Esophagus (tissue), 2 donors: ENCODE results near the gene LPCAT1. TPM values are rescaled to one million over a fixed set of nuclear protein-coding genes. Genes with fewer than 3 reads are reported as not detected.
"Not testable (repeated sequence)": the region's sequence is repeated elsewhere in the genome, so short reads cannot be mapped to it uniquely, and the experiment has no call there.

Experiments used
- H3K27ac ChIP-seq, 2 donors: one replicate each; pipeline ENCODE4 v1.5.1; 2013; ENCODE audit warnings: low read depth in 2 of 2, mild to moderate bottlenecking in 2 of 2, inconsistent platforms in 1 of 2, low read length in 1 of 2, moderate library complexity in 1 of 2
- H3K27me3 ChIP-seq, 2 donors: one replicate each; pipeline ENCODE4 v1.6.1; 2013; ENCODE audit warnings: low read length in 2 of 2, control low read depth in 1 of 2, mild to moderate bottlenecking in 1 of 2; ENCODE audit not compliant: insufficient read depth in 2 of 2, control insufficient read depth in 1 of 2
- H3K36me3 ChIP-seq, 2 donors: one replicate each; pipeline ENCODE4 v1.6.1; 2013; ENCODE audit warnings: low read length in 1 of 2; ENCODE audit not compliant: control insufficient read depth in 2 of 2, insufficient read depth in 2 of 2
- H3K4me1 ChIP-seq, 2 donors: one replicate each; pipeline ENCODE4 v1.6.1; 2013; ENCODE audit warnings: low read length in 1 of 2; ENCODE audit not compliant: control insufficient read depth in 2 of 2, insufficient read depth in 2 of 2
- H3K4me3 ChIP-seq, 2 donors: one replicate each; pipeline ENCODE4 v1.5.1; 2013; ENCODE audit warnings: low read length in 2 of 2, mild to moderate bottlenecking in 2 of 2, low read depth in 1 of 2, moderate library complexity in 1 of 2
- H3K9me3 ChIP-seq, 2 donors: one replicate each; pipeline ENCODE4 v1.6.1; 2013; ENCODE audit warnings: mild to moderate bottlenecking in 2 of 2, low read depth in 1 of 2, low read length in 1 of 2, moderate library complexity in 1 of 2; ENCODE audit not compliant: control insufficient read depth in 2 of 2, insufficient read depth in 1 of 2
- WGBS, 2 donors: extraction: QIAGEN DNeasy Blood & Tissue Kit; methylation state at CpG; one replicate each; pipeline ENCODE4 v1.1.7; 2013; 5-methylcytosine and 5-hydroxymethylcytosine counted together
- polyA plus RNA-seq, 2 donors: library from polyadenylated mRNA; stranded (reverse); fragments of 200-250 nt; gene quantifications; one replicate each; pipeline ENCODE4 v1.2.3, GENCODE V29; 2013
- donor health status: healthy with polysubstance abuse.
- donor health status: Bipolar disorder and iron deficiency.

LPCAT1 gene
- polyA plus RNA-seq, 2 donors = 5.0 to 6.3 TPM

DNA sequence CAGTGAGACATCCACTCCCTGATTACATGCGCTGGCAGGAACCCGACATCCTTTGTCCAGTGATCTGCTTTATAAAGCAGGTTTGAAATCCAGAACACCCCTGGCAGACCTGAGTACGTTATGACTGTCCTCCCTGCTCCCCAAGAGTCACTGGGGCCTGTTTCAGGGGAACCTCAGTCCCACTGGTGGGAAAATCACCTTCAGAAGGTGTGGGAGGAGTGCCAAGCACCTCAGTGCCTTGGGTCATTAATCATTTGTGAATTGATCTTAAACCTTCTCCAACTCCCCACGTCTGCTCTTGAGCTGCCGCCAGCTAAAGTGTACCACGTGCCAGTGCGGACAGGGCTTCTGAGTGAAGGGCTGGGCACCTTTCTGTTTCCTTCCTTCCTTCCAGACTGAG is 94.7 kb downstream of the LPCAT1 start:
- peaks cover 0 to 2% of the 10 kb centered on the region in 2 donors for H3K27me3 ChIP-seq
- H3K4me1 ChIP-seq = no peaks in the 10 kb centered on the region
- no peak overlapping the region for H3K4me3 ChIP-seq
- WGBS, 2 donors = 78 to 81% methylated on average over 7 of the region's 7 CpGs
- H3K9me3 ChIP-seq = peaks cover 12 to 28% of the 10 kb centered on the region in 2 donors
- no peaks in the 10 kb centered on the region for H3K36me3 ChIP-seq
- H3K27ac ChIP-seq = no peak overlapping the region

DNA sequence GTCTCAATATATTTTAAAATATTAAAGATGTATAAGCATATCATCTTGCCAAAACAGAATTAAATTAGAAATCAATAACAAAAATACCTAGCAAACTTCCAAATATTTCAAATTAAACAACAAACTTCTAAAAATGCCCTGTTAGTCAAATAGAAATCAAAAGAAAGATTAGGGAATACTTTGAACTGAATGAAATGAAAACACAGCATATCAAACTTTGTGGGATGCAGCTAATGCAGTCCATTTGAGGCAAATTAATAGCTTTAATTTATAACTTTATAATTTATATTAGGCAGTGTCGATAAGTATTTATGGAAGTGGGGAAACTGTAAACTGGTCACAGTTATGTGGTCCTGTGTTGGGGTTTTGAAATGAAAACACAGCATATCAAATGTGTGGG is 95.7 kb downstream of the LPCAT1 start:
- Histone ChIP-seq H3K9me3 (peaks cover 12 to 22% of the 10 kb centered on the region in 2 donors), H3K36me3 (no peaks in the 10 kb centered on the region), H3K4me1 (no peaks in the 10 kb centered on the region), H3K27ac (no peak overlapping the region), H3K4me3 (no peak overlapping the region), H3K27me3 (peaks cover 0 to 2% of the 10 kb centered on the region in 2 donors)
- WGBS, 2 donors = 72 to 83% methylated on average over 1 of the region's 1 CpG

DNA sequence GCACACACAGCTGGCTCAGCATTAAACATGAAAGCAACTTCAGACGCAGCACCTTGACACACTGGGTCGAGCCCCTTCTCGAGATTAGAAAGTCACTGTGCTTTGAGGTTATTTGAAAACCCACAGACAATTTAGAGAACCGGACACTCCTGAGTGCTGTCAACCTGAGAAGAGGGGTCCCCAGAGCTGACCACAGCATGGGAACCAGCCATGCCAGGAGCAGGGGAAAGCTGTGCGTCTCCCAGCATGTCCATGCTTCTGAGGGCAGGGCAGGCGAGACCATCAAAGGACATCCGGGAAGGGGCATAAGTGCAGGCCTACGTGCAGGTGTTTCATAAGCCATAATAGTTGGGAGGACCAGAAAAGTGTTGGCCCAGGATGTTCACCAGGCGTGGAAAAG is 99.0 kb downstream of the LPCAT1 start:
- WGBS, 2 donors = 84 to 86% methylated on average over 9 of the region's 9 CpGs

DNA sequence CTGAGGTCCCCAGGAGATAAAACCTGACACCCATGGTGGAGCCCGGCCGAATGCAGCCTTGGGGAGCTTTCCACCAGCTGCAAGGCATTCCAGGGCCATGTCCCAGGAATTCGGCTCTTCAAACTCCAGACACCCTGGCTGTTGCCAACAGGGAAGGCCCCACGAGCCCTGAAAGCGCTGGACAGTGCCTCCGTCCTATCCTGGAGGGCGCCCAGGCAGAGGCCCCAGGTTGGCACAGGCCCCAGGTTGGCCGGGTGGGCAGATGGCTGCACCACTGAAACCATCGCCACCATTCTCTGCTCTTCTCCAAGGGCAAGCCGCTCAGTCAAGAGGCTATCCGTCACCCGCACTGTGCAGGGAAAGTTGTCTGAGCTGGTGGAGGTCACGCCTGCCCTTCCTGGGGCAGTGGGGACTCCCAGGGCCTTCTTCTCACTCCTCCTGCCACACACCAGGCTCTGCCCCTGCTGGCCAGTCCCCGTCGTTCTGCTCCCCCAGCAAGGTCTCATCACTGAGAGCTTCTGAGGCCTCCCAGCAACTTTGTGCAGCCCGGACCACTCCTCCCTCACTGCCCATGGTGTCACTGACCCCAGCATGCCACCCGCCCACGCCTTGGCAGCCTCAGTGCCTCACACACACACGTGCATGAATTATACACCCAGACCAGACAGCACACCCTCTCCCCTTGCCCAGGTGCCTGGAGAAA is 99.7 kb downstream of the LPCAT1 start:
- Histone ChIP-seq H3K9me3 (peaks cover 6 to 9% of the 10 kb centered on the region in 2 donors), H3K36me3 (no peaks in the 10 kb centered on the region), H3K27me3 (peaks cover 0 to 2% of the 10 kb centered on the region in 2 donors), H3K27ac (no peak overlapping the region), H3K4me3 (no peak overlapping the region), H3K4me1 (no peaks in the 10 kb centered on the region)
- 82% methylated on average over 19 of the region's 19 CpGs for WGBS, 2 donors

More for the DNA sequence above, 99.0 kb downstream of the LPCAT1 start:
- peaks cover 0 to 2% of the 10 kb centered on the region in 2 donors for H3K27me3 ChIP-seq
- H3K4me3 ChIP-seq = no peak overlapping the region
- H3K36me3 ChIP-seq = no peaks in the 10 kb centered on the region
- H3K9me3 ChIP-seq = peaks cover 11 to 12% of the 10 kb centered on the region in 2 donors
- no peaks in the 10 kb centered on the region for H3K4me1 ChIP-seq
- no peak overlapping the region for H3K27ac ChIP-seq

DNA sequence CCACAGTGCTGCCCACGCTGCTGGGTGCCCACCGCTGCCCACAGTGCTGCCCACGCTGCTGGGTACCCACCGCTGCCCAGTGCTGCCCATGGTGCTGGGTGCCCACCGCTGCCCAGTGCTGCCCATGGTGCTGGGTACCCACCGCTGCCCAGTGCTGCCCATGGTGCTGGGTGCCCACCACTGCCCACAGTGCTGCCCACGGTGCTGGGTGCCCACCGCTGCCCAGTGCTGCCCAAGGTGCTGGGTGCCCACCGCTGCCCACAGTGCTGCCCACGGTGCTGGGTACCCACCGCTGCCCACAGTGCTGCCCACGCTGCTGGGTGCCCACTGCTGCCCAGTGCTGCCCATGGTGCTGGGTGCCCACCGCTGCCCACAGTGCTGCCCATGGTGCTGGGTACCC is 101.2 kb downstream of the LPCAT1 start:
- H3K27me3 ChIP-seq, H3K27ac ChIP-seq, H3K4me1 ChIP-seq, H3K9me3 ChIP-seq, H3K36me3 ChIP-seq, H3K4me3 ChIP-seq: not testable (repeated sequence)
- 86 to 95% methylated on average over 8 to 13 of the region's 13 CpGs for WGBS, 2 donors

DNA sequence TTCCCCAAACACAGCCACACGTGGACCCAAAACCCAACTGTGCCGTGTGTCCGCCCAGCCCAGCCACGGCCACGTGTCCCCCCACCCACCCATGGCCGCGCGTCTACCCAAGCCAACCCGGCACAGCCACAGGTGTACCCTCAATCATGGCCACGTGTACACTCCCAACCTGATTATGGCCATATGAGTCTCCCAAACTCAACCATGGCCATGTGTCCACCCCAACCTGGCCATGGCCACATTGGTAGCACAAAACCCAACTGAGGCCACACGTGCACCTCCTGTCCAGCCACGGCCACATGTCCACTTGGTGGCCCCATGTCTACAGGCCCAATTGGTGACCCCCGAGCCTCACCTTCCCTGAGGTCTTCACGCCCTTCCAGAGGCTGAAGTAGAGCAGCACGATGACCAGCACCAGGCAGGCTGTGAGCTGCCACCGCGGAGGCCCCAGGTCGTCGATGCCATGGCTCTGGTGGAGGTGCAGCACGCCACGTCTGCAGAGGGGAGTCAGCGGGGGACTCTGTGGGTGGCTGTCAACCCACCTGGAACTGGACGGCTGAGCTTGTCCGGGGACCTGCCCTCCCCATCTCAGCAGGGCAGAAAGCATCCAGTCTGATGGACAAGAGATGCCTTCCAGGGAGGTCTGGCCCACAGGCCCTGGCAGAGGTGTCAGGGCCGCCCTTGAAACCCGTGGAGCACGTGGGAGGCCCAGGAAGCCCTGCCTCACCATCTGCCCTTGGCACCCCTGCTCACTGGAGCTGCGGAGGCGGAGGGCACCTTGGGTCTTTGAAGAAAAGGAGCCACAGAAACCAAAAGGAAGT is 102.0 kb downstream of the LPCAT1 start:
- Histone ChIP-seq H3K4me1 (no peaks in the 10 kb centered on the region), H3K27ac (no peak overlapping the region), H3K4me3 (no peak overlapping the region), H3K36me3 (no peaks in the 10 kb centered on the region), H3K9me3 (peaks cover 1 to 3% of the 10 kb centered on the region in 2 donors), H3K27me3 (peaks cover 0 to under 1% of the 10 kb centered on the region in 2 donors)
- 90 to 92% methylated on average over 29 of the region's 29 CpGs for WGBS, 2 donors

DNA sequence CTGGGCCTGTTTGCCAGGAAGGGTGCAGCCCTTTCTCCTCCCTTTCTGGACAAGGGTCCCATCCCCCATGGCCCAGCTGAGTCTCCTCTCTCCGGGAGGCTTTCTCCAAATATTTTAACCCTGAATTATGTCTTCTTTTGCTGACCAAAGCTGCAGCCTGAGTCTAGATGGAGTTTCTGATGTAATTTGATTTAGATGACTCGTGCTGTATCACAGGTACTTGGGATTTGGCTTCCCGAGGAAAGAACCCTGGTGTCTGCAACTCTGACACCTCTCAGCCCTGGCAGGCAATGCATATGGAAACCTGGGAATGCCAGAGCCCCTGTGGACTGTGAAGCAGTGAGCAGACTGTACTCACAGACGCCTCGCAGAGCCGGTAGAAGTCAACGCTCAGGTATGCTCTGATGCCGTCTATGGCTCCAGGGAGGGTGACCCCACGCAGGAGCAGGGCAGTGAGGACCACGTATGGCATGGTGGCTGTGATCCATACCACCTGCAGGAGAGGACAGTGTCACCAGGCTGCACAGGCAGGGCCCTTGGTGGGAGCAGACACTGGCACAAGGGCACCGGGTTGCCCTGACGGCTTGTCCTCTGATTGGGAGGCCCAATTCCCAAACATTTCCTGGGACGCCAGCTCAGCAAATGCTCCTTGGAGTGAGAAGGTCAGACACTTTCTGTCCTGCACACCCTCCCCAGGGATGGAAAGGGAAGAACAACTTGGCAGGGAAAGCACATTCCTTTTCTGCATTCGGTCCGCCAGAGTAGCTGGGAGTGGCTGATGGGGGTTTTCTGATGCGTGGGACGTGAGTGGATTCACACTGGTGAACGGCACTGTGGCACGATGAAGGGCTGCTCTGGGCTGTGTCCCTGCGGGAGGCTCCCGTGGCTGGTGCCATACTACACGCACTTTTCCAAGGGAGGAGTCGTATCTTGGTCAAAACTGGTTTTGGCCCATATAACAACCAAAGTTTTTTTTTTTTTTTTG is 103.3 kb downstream of the LPCAT1 start:
- Histone ChIP-seq H3K9me3 (peaks cover 1 to 3% of the 10 kb centered on the region in 2 donors), H3K4me1 (no peaks in the 10 kb centered on the region), H3K4me3 (no peak overlapping the region), H3K27me3 (no peaks in the 10 kb centered on the region), H3K36me3 (no peaks in the 10 kb centered on the region), H3K27ac (no peak overlapping the region)
- WGBS, 2 donors = 53 to 65% methylated on average over 23 of the region's 23 CpGs

DNA sequence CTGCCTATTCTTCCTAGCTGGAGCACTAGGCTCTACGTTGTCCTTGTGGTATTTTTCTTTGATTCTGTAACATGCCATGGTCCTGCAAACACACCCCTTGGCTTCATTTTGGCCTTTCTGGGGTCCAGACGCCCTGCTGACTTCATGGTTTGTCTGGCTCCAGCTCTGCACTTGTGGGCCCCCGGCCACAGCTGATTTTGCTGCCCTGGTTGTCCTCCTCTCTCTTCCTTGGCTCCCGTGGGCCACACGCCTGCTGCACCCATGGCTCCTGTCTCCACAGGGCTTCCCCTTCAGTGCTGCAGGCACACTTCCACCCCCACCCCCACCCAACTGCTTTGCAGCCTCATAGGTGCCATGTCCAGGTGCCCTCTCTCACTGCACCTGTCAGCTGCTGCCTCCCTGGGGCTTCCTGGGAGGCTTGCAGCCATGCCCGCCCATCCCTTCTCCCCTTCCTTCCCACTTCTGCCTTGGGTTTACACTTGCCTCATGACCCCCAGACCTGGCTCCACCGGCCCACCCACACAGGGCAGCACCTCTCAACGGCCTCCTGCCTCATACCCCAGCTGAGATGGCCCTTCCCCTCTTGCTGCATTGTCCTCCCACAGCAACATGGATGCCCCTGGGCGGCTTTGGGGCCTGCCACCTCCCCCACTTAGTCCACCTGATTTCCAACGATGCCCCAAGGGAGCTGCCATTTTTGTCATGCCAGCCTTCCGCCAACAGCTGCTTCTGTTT is 104.1 kb downstream of the LPCAT1 start:
- no peaks in the 10 kb centered on the region for H3K27me3 ChIP-seq
- H3K36me3 ChIP-seq = no peaks in the 10 kb centered on the region
- no peak overlapping the region for H3K27ac ChIP-seq
- peaks cover 0 to 3% of the 10 kb centered on the region in 2 donors for H3K9me3 ChIP-seq
- no peaks in the 10 kb centered on the region for H3K4me1 ChIP-seq
- WGBS, 2 donors = 73 to 75% methylated on average over 11 of the region's 11 CpGs
- H3K4me3 ChIP-seq = no peak overlapping the region

DNA sequence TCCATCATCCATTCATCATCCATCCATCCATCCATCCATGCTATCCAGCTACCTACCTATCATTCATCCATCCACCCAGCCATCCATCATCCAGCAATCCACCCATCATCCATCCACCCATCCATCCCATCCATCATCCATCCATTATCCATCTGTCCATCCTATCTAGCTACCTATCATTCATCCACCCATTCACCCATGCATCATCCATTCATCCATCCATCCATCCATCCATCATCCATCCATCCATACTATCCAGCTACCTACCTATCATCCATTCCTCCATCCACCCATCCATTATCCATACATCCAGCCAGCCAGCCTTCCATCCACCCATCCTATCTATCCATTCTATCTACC is 104.9 kb downstream of the LPCAT1 start:
- no peak overlapping the region for H3K4me3 ChIP-seq
- no peaks in the 10 kb centered on the region for H3K4me1 ChIP-seq

More for the DNA sequence above, 104.9 kb downstream of the LPCAT1 start:
- H3K27ac ChIP-seq = no peak overlapping the region
- no peaks in the 10 kb centered on the region for H3K27me3 ChIP-seq
- H3K36me3 ChIP-seq = no peaks in the 10 kb centered on the region
- peaks cover 0 to 6% of the 10 kb centered on the region in 2 donors for H3K9me3 ChIP-seq
